GM19397 (cell line): ENCODE measurements around the gene VIPAS39.

Experiments
- ATAC-seq: cut with Tn5 transposase; IDR thresholded peaks from one replicate; pipeline ENCODE4 v1.9.1; 2021; ENCODE audit warnings: mild to moderate bottlenecking, moderate library complexity; ENCODE audit not compliant: unreplicated experiment

VIPAS39 gene

DNA sequence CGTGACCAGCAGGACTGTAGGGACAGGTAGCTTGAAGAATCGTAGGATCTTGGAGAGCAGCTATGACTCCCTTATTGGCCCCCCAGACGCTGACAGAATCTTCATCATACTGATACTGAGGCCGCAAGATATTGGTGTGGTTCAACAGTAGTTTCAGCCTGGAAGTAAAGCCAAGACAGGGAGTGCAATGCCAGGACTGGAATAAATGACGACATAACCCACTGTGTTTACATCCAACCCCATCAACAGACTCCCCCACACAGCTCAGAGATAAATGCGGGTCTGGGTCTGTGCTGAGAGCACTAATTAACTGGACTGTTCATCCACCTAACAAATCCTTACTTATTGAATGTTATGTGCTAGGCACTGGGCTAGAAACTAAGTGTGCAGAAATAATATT lies 50.7 kb downstream of the VIPAS39 start:
- ATAC-seq, result no peak

DNA sequence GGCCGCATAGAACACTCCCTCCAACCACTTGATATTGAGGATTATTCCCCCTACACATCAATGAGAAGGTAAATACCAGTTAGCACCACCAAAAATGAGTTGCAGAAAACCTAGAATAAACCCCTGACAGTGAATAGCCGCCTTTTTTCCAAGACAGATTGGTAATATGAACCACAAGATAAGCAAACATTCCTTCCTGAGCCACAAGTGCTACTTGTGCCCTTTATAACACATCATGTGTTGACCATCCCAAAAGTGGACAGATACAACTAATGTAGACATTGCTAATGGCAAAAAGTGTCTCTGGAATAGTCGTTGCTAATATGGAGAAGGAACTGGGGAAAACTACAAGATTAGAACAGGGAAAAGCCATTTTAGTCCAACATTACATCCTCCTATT lies 51.3 kb downstream of the VIPAS39 start:
- ATAC-seq, result no peak

- no peak for ATAC-seq
These were observed 53.6 kb downstream of the VIPAS39 start for GRCh38 chr14:77403768-77404167.

DNA sequence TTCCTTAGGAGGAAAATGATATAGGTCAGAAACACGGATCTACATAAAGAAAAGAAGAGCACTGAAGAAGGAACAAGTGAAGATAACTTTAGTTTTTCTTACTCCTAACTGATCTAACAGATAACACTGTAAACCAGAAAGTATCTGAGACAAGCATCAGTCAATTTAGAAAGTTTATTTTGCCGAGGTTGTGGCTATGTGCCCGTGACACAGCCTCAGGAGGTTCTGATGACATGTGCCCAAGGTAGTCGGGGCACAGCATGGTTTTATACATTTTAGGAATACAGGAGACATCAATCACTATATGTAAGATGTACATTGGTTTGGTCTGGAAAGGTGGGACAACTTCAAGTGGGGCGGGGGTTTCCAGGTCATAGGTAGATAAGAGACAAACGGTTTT lies 57.2 kb downstream of the VIPAS39 start:
- no peak for ATAC-seq

- ATAC-seq, result no peak
These were observed 67.2 kb downstream of the VIPAS39 start for GRCh38 chr14:77390188-77390587.

DNA sequence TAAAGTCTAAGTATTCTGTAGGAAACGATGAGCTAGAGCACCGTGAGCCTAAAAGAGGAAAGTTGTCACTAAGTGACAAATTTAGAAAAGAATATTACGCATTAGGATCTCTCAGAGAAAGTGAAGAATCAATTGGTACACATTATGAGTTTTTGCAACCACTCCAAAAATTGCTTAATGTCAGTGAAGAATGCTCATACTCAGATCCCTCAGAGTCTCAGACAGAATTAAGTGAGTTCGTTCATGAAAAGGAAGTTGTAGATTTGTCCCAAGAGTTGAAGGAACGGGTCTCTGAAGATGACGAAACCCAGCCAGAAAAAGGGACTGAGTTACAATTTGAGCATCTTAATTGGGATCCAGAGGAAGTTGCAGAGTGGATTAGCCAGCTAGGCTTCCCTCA lies 78.7 kb downstream of the VIPAS39 start:
- no peak for ATAC-seq

- no peak for ATAC-seq
These were observed 79.9 kb downstream of the VIPAS39 start for GRCh38 chr14:77377502-77377844.

GRCh38 chr14:77376771-77377501 lies 80.5 kb downstream of the VIPAS39 start, which contains the start of the genes SAMD15 and TMED8:
Gene SAMD15 (plus strand): TSS chr14:77377379. CDS start chr14:77377419, 40 bp downstream.
Gene TMED8 (minus strand): TSS chr14:77377094. CDS start chr14:77377053, 41 bp downstream.
- peak; percentile 89 for ATAC-seq
